ENCODE results near the gene JARID2. TPM values are rescaled to one million over a fixed set of nuclear protein-coding genes. Genes with fewer than 3 reads are reported as not detected.

The JARID2 gene
- total RNA-seq (10 to 100 TPM in 1 of 4 donors, 1 to 10 TPM in 3; 2.8 to 16.1 (median 7.2) TPM), polyA plus RNA-seq (1 to 10 TPM; 1.1 to 4.9 (median 4.9) TPM)
- long read RNA-seq, donor 1 = 0 reads
- long read RNA-seq, donor 2, full-length matches to known transcripts = 1 of 18 reads
- long read RNA-seq, donor 2, partial matches to known transcripts = 4 of 18 reads
- long read RNA-seq, donor 2, other reads (novel, unspliced or antisense) = 13 of 18 reads

GRCh38 chr6:15245361-15246216, at the start of gene JARID2:
Gene JARID2 (plus strand): TSS chr6:15246069. CDS start chr6:15246540, 471 bp downstream.
- intact Hi-C loops (cut with DNase I) = loop anchor here (2.0 to 10.0 kb wide), 6 partner anchors 142 to 1031 kb away; no protein-coding TSS in a partner anchor
- Histone ChIP-seq H3K27me3 (ENCODE audit: insufficient read depth in 3 of 3, low read length in 2 of 3) (no peaks in the 10 kb centered on the region), H3K9me3 (no peaks in the 10 kb centered on the region), H3K4me1 (peaks cover 4% of the 10 kb centered on the region), H3K4me3 (peak within 1 kb of the TSS; percentile 88), H3K36me3 (ENCODE audit: insufficient read depth in 1 of 2, low read depth in 1 of 2) (no peaks in the 10 kb centered on the region), H3K27ac (peak within 1 kb of the TSS; percentile 98)
- DNase-seq = peak; percentile 100
- peak; percentile 84 to 89 (median 87) for ATAC-seq
- TF ChIP-seq, protein P1, sequence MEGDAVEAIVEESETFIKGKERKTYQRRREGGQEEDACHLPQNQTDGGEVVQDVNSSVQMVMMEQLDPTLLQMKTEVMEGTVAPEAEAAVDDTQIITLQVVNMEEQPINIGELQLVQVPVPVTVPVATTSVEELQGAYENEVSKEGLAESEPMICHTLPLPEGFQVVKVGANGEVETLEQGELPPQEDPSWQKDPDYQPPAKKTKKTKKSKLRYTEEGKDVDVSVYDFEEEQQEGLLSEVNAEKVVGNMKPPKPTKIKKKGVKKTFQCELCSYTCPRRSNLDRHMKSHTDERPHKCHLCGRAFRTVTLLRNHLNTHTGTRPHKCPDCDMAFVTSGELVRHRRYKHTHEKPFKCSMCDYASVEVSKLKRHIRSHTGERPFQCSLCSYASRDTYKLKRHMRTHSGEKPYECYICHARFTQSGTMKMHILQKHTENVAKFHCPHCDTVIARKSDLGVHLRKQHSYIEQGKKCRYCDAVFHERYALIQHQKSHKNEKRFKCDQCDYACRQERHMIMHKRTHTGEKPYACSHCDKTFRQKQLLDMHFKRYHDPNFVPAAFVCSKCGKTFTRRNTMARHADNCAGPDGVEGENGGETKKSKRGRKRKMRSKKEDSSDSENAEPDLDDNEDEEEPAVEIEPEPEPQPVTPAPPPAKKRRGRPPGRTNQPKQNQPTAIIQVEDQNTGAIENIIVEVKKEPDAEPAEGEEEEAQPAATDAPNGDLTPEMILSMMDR (IDR thresholded peaks at IDR 0.05) = no peak
- 0% methylated on average over 55 to 59 of the region's 59 CpGs for WGBS, 3 donors

DNA sequence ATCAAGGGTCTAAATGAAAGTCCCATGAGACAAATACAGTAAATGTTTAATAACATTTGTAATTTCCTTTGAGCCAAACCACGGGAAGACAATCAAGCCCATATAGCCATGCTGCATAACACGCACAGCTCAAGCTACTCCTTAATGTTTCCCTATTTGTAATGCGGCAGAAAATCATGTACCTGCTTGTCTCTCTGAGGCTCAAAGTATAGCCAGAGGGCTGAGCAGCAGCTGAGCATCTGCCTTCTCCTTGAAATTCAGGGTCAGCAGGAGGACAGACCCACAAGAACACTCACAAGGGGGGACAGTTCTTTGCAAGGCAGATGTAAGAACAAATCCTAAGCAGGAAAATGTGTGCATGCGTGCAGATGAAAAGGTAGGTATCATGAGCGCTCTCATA, 45.8 kb upstream of the JARID2 start:
- intact Hi-C loops (cut with DNase I) = no loop called here
- Histone ChIP-seq H3K27ac (no peak overlapping the region), H3K36me3 (ENCODE audit: insufficient read depth in 1 of 2, low read depth in 1 of 2) (no peaks in the 10 kb centered on the region), H3K4me3 (no peak overlapping the region), H3K4me1 (no peaks in the 10 kb centered on the region), H3K9me3 (no peaks in the 10 kb centered on the region), H3K27me3 (ENCODE audit: insufficient read depth in 3 of 3, low read length in 2 of 3) (no peaks in the 10 kb centered on the region)
- no peak for ATAC-seq
- TF ChIP-seq, protein P1 (IDR thresholded peaks at IDR 0.05) = no peak
- DNase-seq = no peak
- WGBS, 3 donors = 80 to 82% (median 81%) methylated on average over 5 of the region's 5 CpGs

- TF ChIP-seq, protein P1 (IDR thresholded peaks at IDR 0.05) = no peak
- no peaks in the 10 kb centered on the region for H3K36me3 ChIP-seq (ENCODE audit: insufficient read depth in 1 of 2, low read depth in 1 of 2)
- no peak overlapping the region for H3K4me3 ChIP-seq
- no peaks in the 10 kb centered on the region for H3K4me1 ChIP-seq
- no peaks in the 10 kb centered on the region for H3K9me3 ChIP-seq
- intact Hi-C loops (cut with DNase I) = no loop called here
- no peak overlapping the region for H3K27ac ChIP-seq
- H3K27me3 ChIP-seq (ENCODE audit: insufficient read depth in 3 of 3, low read length in 2 of 3) = no peaks in the 10 kb centered on the region
- WGBS, 3 donors = 90 to 96% (median 95%) methylated on average over 4 of the region's 4 CpGs
- no peak for ATAC-seq
- no peak for DNase-seq
Measured at GRCh38 chr6:15205321-15205720, 40.5 kb upstream of the JARID2 start.

DNA sequence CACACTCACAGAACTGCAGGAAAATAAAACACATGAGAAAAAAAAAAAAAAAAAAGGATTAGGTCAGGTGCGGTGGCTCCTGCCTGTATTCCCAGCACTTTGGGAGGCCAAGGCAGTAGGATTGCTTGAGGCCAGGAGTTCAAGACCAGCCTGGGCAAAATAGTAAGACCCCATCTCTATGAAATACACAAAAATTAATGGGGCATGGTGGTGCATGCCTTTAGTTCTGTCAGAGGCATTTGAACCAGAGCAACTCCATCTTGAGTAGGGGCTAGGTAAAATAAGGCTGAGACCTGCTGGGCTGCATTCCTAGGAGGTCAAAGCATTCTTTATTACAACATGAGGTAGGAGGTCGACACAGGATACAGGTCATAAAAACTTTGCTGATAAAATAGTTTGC, 39.0 kb upstream of the JARID2 start:
- TF ChIP-seq, protein P1 (IDR thresholded peaks at IDR 0.05) = no peak
- no peak overlapping the region for H3K4me3 ChIP-seq

More for the DNA sequence above, 39.0 kb upstream of the JARID2 start:
- H3K9me3 ChIP-seq = no peaks in the 10 kb centered on the region
- no peak overlapping the region for H3K27ac ChIP-seq
- DNase-seq (no peak), ATAC-seq (no peak)
- no peaks in the 10 kb centered on the region for H3K4me1 ChIP-seq
- intact Hi-C loops (cut with DNase I) = no loop called here
- no peaks in the 10 kb centered on the region for H3K36me3 ChIP-seq (ENCODE audit: insufficient read depth in 1 of 2, low read depth in 1 of 2)
- 83 to 84% (median 84%) methylated on average over 2 of the region's 2 CpGs for WGBS, 3 donors
- no peaks in the 10 kb centered on the region for H3K27me3 ChIP-seq (ENCODE audit: insufficient read depth in 3 of 3, low read length in 2 of 3)
